Activated CD8-positive, alpha-beta memory T cell treated with anti-CD3 and anti-CD28 coated beads for 24 hours (primary cell): ENCODE data around the gene C10orf53.
"Not testable (repeated sequence)": the region's sequence is repeated elsewhere in the genome, so short reads cannot be mapped to it uniquely, and the experiment has no call there.

ENCODE experiments used
- DNase-seq: peaks from one replicate; pipeline ENCODE4 v3.0.0-alpha.2; 2020

The C10orf53 gene

DNA sequence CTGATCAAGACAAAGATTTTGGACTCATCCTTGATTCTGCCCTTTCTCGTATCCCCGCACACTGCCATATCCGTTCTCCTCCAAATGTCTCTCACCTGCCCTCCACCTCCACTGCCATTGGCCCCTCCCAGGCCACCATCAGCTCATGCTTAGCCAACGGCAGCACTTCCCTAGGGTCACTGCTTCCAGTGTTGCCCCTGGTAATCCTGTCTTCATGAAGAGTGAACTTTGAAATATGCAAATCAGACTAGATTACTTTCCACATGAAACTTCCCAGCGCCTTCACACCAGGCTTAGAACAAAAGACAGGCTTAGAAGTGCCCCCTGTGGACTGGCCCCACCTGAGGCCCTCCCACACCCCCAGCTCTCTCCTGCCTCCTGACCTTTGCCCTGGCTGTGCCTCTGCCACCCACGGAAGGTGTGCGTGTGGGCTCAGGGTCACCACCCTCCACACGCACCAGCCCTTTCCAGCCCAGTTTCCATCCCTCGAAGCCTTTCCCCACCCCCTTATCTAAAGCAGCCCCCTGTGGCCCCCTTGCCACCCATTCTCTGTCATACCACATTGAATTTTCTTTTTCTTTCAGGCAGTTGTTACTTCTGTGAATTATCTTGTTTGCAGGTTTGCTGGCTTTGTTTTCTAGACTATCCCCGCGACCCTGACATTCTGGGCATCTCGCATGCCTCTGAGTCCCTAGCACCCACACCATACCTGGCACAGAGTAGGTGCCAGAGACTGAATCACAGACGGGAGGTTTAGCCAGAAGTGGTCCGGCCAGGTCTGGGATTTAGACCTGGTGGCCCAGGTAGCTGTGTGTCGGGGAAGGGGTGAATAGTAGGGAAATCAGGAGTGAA, 26.8 kb upstream of the C10orf53 start:
- no peak for DNase-seq

DNA sequence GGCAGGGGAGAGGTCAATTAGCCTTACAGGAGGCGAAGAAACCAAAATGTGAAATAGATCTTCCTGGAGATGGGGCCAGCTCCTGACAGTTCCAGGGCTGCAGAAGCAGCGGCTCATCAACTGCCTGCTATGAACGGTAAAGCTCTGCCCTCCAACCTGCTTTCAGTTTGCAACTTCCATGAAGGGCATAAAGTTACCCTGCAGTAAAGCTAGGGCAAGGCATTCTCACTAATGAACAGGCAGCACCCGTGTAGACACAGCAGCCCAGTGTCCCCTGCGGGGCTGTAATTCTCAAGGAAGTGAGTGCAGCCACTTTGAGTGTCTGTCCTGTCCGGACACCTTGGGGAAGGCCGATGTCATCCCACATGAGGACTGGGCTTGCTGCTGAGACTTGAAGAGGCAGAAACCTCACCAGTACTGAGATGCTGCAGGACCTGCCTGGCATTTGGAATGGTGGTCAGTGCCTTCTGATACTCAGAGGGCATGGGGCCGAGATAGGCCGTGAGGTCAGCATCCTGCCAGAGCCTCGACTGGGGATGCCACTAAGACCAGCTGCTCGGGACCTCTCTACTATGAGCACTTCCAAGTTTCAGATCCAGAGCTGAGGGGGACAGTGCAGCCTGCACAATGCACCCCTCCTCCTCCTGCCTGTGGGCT, 26.1 kb upstream of the C10orf53 start:
- DNase-seq, result no peak

- no peak for DNase-seq
These were observed 25.3 kb upstream of the C10orf53 start for GRCh38 chr10:49654036-49654693.

GRCh38 chr10:49655099-49655498, 24.4 kb upstream of the C10orf53 start:
- no peak for DNase-seq

DNA sequence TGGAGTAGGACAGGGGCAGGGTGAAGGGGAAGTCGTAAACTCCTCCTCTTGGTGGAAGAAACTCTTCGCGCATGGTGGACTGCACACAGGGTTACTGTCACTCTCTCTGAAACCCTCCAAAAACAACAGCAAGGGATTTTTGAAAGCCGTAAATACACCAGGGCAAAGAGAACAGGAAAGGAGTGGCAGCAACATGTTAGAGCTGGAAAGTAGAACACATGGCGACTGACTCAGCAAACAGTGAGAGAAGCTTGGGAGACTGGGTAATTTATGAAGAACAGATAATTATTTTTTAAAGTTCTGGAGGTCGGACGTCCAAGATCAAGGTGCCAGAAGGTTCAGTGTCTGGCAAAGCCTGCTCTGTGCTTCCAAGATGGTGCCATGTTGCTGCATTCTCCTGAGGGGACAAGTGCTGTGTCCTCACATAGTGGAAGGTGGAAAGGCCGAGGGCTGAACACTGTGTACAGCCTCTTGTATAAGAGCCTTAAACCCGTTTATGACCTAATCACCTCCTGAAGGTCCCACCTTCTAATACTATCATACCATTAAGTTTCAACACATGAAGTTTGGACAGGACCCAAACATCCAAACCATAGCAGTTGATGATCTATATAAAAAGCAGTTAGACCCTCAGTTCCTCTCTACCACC, 22.5 kb upstream of the C10orf53 start:
- no peak for DNase-seq

GRCh38 chr10:49657606-49658005, 21.8 kb upstream of the C10orf53 start:
- DNase-seq, result no peak

GRCh38 chr10:49661140-49661856, 18.2 kb upstream of the C10orf53 start:
- DNase-seq, result no peak

DNA sequence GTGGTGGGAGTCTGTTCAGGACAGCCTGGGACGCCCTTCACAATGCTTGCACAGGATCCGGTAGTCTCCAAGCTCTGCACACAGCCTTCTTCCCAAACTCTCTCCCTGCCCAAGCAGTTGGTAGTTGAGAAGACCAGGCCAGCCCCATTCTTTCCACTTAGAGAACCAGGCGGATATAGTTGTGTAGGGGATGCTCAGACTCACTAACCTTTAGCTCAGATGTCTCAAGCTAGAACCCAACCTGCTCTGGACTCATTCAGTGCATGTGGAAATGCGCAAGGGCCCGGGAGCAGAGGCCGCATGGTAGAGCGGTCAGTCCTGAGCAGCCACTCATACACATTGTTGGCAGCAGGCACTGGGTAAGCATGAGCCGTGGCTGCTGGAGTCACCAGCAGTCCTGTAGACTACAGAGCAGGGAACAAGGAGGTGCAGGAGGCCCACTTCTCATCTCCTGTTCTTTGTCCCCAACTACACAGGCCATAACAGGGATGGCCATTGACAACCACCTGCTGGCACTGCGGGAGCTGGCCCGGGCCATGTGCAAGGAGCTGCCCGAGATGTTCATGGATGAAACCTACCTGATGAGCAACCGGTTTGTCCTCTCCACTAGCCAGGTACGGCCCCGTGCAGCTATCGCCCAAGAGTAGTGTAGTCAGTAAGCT, 17.2 kb upstream of the C10orf53 start:
- no peak for DNase-seq

GRCh38 chr10:49663596-49663995, 15.9 kb upstream of the C10orf53 start:
- no peak for DNase-seq

DNA sequence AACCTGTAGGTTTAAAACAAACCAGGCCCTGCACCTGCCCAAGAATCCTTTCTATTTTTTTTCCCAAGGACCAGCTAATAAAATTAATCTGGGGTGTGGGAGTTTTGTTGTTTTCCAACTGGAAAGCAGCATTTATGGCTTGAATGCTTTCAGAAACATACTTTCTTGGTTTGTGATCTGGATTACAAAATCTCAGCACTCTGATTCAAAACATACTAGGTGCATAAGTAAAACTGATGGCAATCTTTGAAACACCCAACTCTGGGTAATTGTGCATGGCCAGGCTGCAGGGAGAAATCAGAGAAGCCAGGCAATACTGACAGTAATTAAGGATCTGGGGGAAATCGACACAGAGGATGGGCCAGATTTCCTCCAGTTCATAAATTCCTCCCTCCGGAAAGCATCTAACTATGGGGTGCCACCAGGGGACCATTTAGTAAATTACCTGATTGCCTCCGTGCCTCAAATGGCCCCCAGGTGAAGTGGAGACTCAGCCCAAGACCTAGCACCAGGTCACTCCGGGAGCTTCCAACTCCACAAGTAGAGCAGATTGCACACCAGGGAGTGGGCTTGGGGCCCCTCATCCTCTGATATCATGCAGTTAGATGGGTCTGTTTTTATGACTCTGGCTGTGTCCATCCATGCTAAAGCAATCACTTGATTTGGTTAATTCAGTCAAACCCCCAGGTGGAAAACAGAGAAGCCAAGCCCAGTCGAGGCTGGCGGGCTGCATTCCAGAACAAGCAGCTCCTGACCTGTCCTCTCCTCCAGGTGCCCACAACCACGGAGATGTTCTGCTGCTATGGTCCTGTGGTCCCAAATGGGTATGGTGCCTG, 15.2 kb upstream of the C10orf53 start:
- no peak for DNase-seq

GRCh38 chr10:49664842-49665355, 14.6 kb upstream of the C10orf53 start:
- DNase-seq, result no peak

DNA sequence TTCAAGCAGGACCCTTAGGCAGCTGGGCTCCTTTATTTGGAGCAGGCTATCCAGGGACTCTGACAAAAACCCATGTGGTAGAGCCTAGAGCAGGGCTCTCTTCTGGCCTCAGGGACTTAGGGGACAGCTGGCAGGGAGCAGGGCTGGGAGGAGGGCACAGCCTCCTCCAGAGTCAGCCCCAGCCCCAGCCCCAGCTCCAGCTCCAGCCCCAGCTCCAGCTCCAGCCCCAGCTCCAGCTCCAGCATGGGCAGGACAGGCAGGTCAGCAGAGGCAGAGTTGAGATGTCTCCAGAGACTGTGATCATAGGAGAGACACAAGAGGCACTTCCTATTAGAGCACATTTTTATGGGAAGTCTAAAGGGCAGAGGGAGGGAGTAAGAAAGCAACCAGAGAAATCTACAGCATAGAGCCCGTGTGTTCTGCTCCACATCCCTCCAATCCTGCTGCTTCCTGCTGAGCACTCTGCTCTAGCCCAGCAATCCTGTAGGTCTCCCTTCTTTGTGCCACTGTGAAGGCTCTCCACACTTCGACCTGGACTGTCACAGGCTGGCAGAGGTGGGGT, 13.3 kb upstream of the C10orf53 start:
- DNase-seq, result no peak

GRCh38 chr10:49666685-49667084, 12.8 kb upstream of the C10orf53 start:
- no peak for DNase-seq

GRCh38 chr10:49667991-49668390, 11.5 kb upstream of the C10orf53 start:
- no peak for DNase-seq

DNA sequence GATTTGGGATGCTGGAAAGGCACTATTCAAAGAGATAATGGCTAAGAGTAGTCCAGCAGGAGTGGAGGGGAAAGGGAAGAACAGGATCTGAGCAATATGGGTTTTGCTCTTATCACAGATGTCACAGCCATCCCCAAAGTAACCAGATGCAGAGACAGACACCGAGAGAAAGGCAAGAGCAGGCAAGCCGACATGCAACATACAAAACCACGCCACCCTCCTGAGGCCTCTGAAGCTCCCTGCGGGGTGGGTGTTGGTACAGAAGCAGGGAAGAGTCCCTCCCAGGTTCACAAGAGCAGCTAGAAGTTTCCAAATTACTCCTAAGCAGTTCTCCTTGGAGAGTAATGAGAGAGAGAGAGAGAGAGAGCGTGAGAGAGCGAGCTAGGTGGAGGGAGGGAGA, 10.8 kb upstream of the C10orf53 start:
- DNase-seq, result no peak

DNA sequence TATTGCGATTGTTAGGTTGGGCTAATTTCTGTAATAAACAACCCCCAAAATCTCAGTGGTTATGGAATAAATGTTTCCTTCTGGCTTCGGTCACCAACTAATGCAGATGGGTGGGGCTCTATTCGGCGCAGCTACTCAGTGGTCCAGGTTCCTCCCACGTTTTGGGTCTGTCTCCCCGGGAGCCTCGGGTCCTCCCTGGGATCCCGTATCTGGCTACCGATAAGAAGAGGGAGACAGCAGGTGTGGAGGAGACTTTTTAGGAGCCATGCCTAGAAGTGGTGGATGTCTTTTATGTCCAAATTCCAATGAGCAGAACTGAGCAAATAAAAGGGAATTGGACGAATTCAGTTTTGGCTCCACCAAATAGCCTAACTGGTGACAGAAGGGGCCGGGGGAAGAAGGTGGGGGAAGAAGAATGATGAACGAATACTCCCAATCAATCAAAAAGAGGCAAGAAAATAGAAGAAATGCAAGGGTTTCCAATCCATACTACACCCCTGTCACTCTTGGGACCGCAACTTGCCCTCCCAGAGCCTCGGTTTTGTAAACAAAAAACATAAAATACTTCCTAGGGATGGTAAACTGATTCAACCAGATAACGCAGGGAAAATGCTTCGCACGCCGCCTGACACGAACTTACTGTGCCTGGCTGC, 498 bp upstream of the C10orf53 start:
- no peak for DNase-seq

- not testable (repeated sequence) for DNase-seq
These were observed 3.0 kb downstream of the C10orf53 start for GRCh38 chr10:49682449-49682848.

DNA sequence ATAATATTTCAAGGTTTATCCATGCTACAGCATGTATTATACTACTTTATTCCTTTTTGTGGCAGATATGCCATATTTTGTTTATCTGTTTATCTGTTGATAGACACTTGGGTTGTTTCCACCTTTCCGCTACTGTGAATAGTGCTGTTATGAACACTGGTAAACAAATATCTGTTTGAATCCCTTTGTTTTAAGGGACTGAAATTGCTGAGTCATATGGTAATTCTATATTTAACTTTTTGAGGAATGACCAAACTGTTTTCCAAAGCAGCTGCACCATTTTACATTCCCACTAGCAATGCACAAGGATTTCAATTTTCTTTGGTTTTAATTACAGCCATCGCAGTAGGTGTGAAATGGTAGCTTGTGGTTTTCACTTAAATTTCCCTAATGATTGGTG, 3.4 kb downstream of the C10orf53 start:
- DNase-seq, result no peak

GRCh38 chr10:49686651-49687050, 7.2 kb downstream of the C10orf53 start:
- no peak for DNase-seq

- no peak for DNase-seq
These were observed 8.9 kb downstream of the C10orf53 start for GRCh38 chr10:49688261-49688846.
